Activated CD4-positive, alpha-beta T cell treated with anti-CD3 and anti-CD28 coated beads, Interleukin-2, Interleukin-6, amounts not matched to agents 100 ng/mL and 50 ng/mL, durations not matched to agents 16 hours and 8 hours (primary cell): Measurements from ENCODE around the gene SIGLEC10.

Experiments
- DNase-seq: peaks from one replicate; pipeline ENCODE4 v3.0.0-alpha.2; 2020

SIGLEC10 gene

DNA sequence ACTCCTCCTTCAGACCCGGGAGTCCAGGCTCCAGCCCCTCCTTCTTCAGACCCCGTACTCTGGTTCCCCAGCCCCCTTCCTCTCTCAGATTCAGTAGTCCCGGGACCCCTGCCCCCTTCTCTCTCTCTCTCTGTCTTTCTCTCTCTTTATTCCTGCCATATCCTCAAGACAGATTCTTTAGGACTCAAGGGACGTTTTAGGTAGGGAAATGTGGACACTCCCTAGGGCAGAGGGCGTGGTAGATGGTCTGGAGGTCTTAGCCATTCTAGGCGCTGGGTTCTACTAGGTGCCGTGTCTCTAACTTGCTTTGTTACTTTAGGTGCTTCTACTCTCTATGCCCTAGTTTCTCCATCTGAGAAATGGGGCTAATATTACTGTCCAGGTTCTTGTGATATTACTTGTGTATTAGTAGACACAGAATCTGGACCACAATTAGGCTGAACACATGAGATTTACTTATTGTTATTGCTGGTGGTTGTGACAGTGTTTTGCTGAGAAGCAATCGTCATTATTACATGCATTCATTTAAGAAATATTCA is 26.3 kb downstream of the SIGLEC10 start:
- DNase-seq = no peak

GRCh38 chr19:51389143-51389542 is 28.3 kb downstream of the SIGLEC10 start:
- DNase-seq = no peak

- DNase-seq = no peak
Observed at GRCh38 chr19:51387924-51388389, 29.5 kb downstream of the SIGLEC10 start, which contains the start of gene LIM2. TSS of gene LIM2 (minus strand) at chr19:51387974. CDS start at chr19:51387443, 531 bp downstream.

DNA sequence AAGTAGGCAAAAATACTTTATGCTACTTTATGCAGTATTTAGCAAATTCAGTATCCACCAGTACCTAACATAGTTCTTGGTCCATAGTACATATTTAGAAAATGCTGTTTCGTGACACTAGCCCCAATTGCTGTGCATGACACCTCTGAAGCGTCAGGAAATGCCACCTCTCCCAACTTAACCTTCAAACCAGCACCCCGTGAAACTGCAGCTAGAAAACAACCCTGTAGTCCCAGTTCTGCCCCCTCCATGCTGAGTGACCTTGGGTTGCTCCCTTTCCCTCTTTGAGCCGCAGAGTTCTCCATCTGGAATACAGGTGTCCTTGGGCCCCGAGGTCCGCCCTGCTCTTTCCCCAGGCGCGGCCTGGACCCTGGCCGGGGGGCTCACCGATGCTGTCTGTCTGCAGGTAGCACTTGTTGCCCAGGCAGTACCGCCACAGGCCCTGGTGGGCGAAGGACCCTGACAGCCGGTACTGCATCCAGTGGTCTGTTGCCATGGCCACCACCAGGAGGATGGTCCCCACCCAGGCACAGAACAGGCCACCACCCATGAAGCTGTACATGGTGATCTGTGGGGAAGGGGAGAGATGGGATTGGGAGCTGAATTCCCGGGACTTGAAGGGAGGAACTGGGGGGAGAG is 30.4 kb downstream of the SIGLEC10 start:
- DNase-seq = no peak

GRCh38 chr19:51382004-51382403 is 35.4 kb downstream of the SIGLEC10 start:
- DNase-seq = no peak

- no peak for DNase-seq
Observed at GRCh38 chr19:51380379-51380778, 37.1 kb downstream of the SIGLEC10 start.

- no peak for DNase-seq
Observed at GRCh38 chr19:51377422-51377821, 40.0 kb downstream of the SIGLEC10 start.

DNA sequence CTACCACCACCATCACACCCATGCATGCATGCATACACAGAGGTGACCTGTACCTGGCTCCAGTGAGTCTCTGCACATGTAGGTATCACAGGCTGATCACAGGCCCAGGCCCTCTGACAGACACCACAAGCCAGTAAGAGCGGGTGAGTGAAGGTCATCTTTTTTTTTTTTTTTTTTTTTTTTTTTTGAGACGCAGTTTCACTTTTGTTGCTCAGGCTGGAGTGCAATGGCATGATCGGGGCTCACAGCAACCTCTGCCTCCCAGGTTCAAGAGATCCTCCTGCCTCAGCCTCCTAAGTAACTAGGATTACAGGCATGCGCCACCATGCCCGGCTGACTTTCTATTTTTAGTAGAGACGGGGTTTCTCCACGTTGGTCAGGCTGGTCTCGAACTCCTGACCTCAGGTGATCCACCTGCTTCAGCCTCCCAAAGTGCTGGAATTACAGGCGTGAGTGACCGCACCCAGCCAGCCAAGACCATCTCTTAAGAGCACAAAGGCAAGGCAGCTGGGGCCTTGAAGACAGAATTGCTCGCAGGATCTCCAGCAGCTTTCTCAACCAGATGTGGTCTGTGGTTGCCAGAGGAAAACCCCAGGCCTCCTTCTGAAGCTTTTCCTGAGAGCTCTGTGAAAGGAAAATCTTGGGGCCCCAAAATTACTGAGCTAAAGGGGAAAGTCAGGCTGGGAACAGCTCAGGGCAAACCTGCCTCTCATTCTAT is 41.8 kb downstream of the SIGLEC10 start:
- DNase-seq = peak; percentile 76

- DNase-seq = peak; percentile 94
Observed at GRCh38 chr19:51372649-51373504, 44.6 kb downstream of the SIGLEC10 start, which contains the start of gene NKG7. TSS of gene NKG7 (minus strand) at chr19:51372654. CDS start at chr19:51372535, 119 bp downstream.

GRCh38 chr19:51372021-51372648 is 45.3 kb downstream of the SIGLEC10 start:
- DNase-seq = no peak

- DNase-seq = no peak
Observed at GRCh38 chr19:51371186-51371690, 46.2 kb downstream of the SIGLEC10 start.

DNA sequence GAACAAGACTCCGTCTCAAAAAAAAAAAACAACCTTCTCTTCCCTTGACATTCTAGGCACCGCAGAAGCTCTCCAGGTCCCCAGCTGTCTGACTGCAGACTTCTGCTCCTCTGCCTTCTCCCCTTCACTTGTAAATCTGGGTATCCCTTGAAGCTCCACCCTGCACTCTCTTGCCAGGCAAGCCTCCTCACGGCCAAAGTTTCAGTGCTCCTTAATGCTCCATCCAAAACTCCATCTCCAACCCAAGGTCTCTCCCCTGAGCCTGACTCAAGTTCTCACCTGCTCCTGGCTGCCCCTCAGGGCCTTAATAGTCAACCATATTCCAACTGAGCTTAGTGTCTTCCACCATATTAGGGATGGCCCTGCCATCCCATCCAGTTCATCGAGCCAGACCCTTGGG is 47.2 kb downstream of the SIGLEC10 start:
- no peak for DNase-seq

DNA sequence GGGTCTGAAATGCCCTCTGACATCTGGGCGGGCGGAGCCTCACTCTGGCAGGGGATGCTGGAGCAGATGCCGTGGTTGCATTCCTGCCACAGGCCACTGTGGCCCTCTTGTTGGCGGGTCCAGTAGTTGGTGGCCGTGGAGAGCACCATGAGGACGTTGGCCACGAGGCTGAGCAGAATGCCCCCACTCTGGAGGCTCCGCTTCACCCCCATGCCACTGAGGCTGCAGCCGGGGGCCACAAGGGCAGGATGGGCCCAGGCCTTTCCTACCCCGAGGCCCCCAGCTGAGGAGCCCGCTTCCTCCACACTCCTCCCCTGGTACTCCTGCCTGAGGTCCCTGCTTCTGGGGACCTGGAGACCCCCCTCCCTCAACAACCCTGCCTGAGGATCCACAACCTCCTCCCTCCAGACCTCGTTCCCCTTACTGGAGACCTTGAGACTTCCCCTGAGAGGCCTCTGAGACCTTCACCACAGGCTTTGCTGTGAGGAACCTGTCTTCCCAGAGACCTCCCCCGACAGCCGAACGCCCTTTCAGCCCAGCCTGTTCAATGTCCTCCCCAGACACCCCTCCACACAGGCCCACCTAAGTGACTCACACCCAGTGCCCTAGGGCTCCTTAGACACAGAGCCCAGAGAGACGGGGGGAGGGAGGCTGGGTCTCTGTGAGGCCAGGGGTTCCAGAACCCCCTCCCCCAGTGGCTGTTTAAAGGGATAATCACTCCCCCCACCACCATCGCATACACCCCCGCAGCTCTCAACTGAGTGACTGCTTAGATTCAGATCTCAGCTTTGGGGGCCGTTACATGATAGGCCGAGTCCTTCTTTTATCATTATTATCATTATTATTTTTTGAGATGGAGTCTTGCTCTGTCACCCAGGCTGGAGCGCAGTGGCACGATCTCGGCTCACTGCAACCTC is 48.8 kb downstream of the SIGLEC10 start, which contains the start of gene CLDND2:
CLDND2 (minus strand) TSS at position 638 of the 917 bp plus-strand sequence; CDS start at position 212, 426 bp downstream.
- peak; percentile 16 for DNase-seq

- DNase-seq = peak; percentile 100
Observed at GRCh38 chr19:51367565-51368365, 49.7 kb downstream of the SIGLEC10 start.

- DNase-seq = no peak
Observed at GRCh38 chr19:51367255-51367564, 50.2 kb downstream of the SIGLEC10 start.

GRCh38 chr19:51366389-51367254 is 50.8 kb downstream of the SIGLEC10 start:
- peak; percentile 99 for DNase-seq

- DNase-seq = no peak
Observed at GRCh38 chr19:51365965-51366388, 51.5 kb downstream of the SIGLEC10 start, which contains the start of gene ETFB. TSS of gene ETFB (minus strand) at chr19:51366388. CDS start at chr19:51366326, 62 bp downstream.

DNA sequence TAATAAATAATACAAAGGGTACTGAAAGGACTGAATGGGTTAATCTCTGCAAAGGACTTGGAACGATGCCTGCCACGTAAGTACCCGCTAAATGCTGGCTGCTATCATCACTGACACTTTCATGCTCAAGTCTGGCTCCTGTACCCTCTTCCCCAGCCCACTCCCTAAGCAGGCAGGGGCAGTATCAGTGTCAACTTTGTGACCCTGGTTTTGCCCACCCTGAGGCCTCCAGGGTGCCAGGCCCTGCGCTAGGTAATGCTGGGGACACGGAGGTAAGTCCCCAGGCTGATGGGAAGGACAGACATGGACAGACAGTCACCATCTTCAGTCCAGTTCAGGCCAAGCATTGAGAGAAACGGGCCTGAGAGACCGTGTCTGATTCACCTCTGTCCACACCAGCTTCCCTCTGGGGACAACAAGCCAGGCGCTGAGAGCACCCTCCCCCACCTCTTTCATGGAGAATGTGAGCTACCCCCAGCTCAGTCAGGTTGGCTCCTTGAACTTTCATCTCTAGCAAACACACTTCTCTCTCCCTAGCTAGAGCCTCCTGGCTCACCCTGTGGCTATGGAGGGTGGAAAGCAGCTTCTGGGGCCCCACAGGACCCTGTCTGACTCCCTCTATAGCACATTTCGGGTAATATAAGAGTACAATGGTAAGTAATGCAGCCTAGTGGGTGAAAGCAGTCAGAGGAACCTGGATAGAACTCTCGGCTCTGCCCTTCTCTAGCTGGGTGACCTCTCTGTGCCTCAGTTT is 52.1 kb downstream of the SIGLEC10 start:
- peak; percentile 33 for DNase-seq
